ENCODE measurements around the gene RYR2. TPM values are rescaled to one million over a fixed set of nuclear protein-coding genes. Genes with fewer than 3 reads are reported as not detected.
A peak's percentile ranks its signal among the peaks of the same experiment; 100 is the strongest.

RYR2 gene
- total and polyA plus RNA-seq, 11 donors, result 77.7 to 1,319 (median 805) TPM

DNA sequence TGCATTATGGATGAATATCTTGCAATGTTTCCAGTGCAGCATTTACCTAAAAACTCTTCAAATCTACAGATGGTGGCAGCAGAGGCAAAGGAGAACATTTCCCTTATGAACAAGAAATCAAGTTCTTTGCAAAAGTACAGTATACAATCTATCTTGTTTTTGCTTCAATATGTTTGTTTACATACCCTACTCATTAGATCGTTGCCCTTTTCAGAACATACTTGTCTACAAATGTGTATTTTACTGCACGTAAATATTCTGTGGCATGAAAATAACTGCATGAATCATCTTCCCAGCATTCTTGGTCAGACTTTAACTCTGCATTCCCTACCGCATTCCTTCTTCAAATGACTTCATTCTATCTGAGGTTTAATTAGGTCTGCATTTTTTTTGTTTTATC lies 636.0 kb downstream of the RYR2 start:
- DNase-seq (no peak), ATAC-seq (no peak)
- H3K27me3 ChIP-seq, result no peaks in the 10 kb centered on the region
- peaks cover 0 to 89% (median 4%) of the 10 kb centered on the region in 9 donors for H3K36me3 ChIP-seq
- peaks cover 0 to 38% (median 5%) of the 10 kb centered on the region in 12 donors for H3K4me1 ChIP-seq
- 22 to 38% (median 28%) methylated on average over 3 of the region's 3 CpGs for WGBS, 4 donors
- no peak overlapping the region for H3K4me3 ChIP-seq
- no peaks in the 10 kb centered on the region for H3K9me3 ChIP-seq
- H3K27ac ChIP-seq, result peak overlapping the region in 6 of 12 donors; percentile 1 to 48 (median 10)
- intact Hi-C loops (cut with DNase I), result no loop called here
- TF ChIP-seq POLR2A (IDR thresholded peaks at IDR 0.05) (no peak), CTCF (IDR thresholded peaks at IDR 0.05) (peak in 1 of 12 donors; percentile 22)

GRCh38 chr1:237679687-237680086 lies 637.7 kb downstream of the RYR2 start:
- no peak for DNase-seq
- TF ChIP-seq CTCF (IDR thresholded peaks at IDR 0.05) (no peak), POLR2A (IDR thresholded peaks at IDR 0.05) (no peak)
- Histone ChIP-seq H3K4me3 (no peak overlapping the region), H3K36me3 (peaks cover 0 to 86% (median 0%) of the 10 kb centered on the region in 9 donors), H3K9me3 (no peaks in the 10 kb centered on the region), H3K27me3 (no peaks in the 10 kb centered on the region), H3K4me1 (peaks cover 0 to 38% (median 5%) of the 10 kb centered on the region in 12 donors), H3K27ac (peak overlapping the region in 3 of 12 donors; percentile 3 to 17 (median 3))
- intact Hi-C loops (cut with DNase I), result no loop called here
- peak in 3 of 4 donors; percentile 21 to 25 (median 22) for ATAC-seq
- WGBS, 4 donors, result 63 to 78% (median 69%) methylated on average over 6 of the region's 6 CpGs

DNA sequence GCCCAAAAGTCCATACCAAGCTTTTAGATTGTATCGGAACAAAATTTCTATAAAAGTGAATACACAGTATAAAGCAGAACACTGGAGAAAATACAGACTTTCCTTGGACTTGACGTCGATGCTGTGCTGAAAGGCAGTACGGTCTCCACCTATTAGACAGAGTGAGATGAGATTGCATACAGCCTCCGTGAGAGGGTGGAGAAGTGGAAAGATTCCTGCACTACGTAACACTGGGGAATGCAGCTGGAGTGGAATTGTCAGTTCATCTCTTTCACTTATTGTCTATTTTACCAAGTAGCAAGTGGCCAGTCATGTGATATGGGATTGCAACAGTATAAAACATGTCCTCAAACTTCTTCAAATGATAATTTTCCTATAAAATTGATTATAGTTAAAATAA lies 639.2 kb downstream of the RYR2 start:
- 43 to 57% (median 50%) methylated on average over 6 of the region's 6 CpGs for WGBS, 4 donors
- ATAC-seq (peak; percentile 21 to 61 (median 48)), DNase-seq (no peak)
- Histone ChIP-seq H3K4me1 (peaks cover 0 to 47% (median 7%) of the 10 kb centered on the region in 12 donors), H3K4me3 (no peak overlapping the region), H3K27me3 (no peaks in the 10 kb centered on the region), H3K36me3 (peaks cover 0 to 75% (median 0%) of the 10 kb centered on the region in 9 donors), H3K9me3 (no peaks in the 10 kb centered on the region), H3K27ac (peak overlapping the region in 2 of 12 donors; percentile 15 to 28)
- TF ChIP-seq POLR2A (IDR thresholded peaks at IDR 0.05) (no peak), CTCF (IDR thresholded peaks at IDR 0.05) (no peak)
- intact Hi-C loops (cut with DNase I), result no loop called here

DNA sequence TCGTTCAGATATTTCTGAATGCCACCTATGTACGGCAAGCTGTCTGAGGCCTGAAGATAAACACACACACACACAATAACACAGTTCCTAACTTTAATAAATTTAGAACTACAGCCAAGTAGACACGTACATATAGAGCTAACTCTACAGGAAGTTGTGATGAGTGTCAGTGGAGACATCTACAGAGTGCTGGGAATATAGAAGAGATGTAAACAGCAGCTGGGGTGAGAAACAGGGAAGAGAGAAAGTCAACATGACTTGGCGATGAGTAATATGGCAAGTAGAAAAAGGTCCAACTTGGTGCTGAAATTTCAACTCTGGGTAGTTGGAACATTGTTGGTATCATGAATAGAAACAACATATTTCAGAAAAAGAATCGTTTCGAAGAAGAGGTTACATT lies 642.3 kb downstream of the RYR2 start:
- H3K4me1 ChIP-seq, result peaks cover 0 to 28% (median 4%) of the 10 kb centered on the region in 12 donors
- WGBS, 4 donors, result 66 to 73% (median 68%) methylated on average over 6 of the region's 6 CpGs

More for the DNA sequence above, 642.3 kb downstream of the RYR2 start:
- H3K27ac ChIP-seq, result peak overlapping the region in 1 of 12 donors; percentile 7
- no peaks in the 10 kb centered on the region for H3K9me3 ChIP-seq
- no peaks in the 10 kb centered on the region for H3K27me3 ChIP-seq
- H3K4me3 ChIP-seq, result no peak overlapping the region
- peaks cover 0 to 73% (median 5%) of the 10 kb centered on the region in 9 donors for H3K36me3 ChIP-seq
- intact Hi-C loops (cut with DNase I), result no loop called here
- TF ChIP-seq POLR2A (IDR thresholded peaks at IDR 0.05), result no peak
- no peak for TF ChIP-seq CTCF (IDR thresholded peaks at IDR 0.05)
- ATAC-seq, result no peak
- DNase-seq, result no peak

Data from heart left ventricle (tissue), 16 donors.